SK-N-SH treated with all-trans-retinoic acid at 6 μM for 48 hours (cell line): ENCODE measurements around the gene ZCCHC24.
A peak's percentile ranks its signal among the peaks of the same experiment; 100 is the strongest.

Source experiments
- ATAC-seq: fragments of 200-7000 bp; cut with Tn5 transposase; 3 replicates; pipeline ENCODE4 v1.9.1; 2020; ENCODE audit warnings: mild to moderate bottlenecking, moderate library complexity
- ARNTL ChIP-seq: fragments of 450-650 bp; formaldehyde crosslinking; IDR thresholded peaks from 2 replicates; pipeline ENCODE4 v1.5.0; 2020; ENCODE audit warnings: low read depth, mild to moderate bottlenecking, moderate library complexity, borderline replicate concordance
- CSDC2 ChIP-seq: fragments of 250-450 bp; sonication (Bioruptor Pico); IDR thresholded peaks from 2 replicates; pipeline ENCODE4 v1.5.0; 2020; ENCODE audit warnings: mild to moderate bottlenecking, moderate library complexity
- ESRRG ChIP-seq: fragments of 250-450 bp; sonication (Bioruptor Pico); IDR thresholded peaks from 2 replicates; pipeline ENCODE4 v1.6.1; 2021; ENCODE audit warnings: mild to moderate bottlenecking
- GLIS3 ChIP-seq: fragments of 250-450 bp; sonication (Bioruptor Pico); IDR thresholded peaks from 2 replicates; pipeline ENCODE4 v1.5.0; 2020; ENCODE audit warnings: mild to moderate bottlenecking, moderate library complexity
- ISL1 ChIP-seq: fragments of 250-450 bp; sonication (Bioruptor Pico); IDR thresholded peaks from 2 replicates; pipeline ENCODE4 v2.1.2; 2022; ENCODE audit warnings: mild to moderate bottlenecking, moderate library complexity
- PPARA ChIP-seq: fragments of 250-450 bp; sonication (Bioruptor Pico); IDR thresholded peaks from 2 replicates; pipeline ENCODE4 v1.5.0; 2020; ENCODE audit warnings: mild to moderate bottlenecking, borderline replicate concordance
- RARB ChIP-seq: fragments of 250-450 bp; sonication (Bioruptor Pico); IDR thresholded peaks from 2 replicates; pipeline ENCODE4 v1.8.0; 2021; ENCODE audit warnings: mild to moderate bottlenecking, moderate library complexity
- SNAI2 ChIP-seq: fragments of 250-450 bp; sonication (Bioruptor Pico); IDR thresholded peaks from 2 replicates; pipeline ENCODE4 v1.5.0; 2020; ENCODE audit warnings: mild to moderate bottlenecking, moderate library complexity
- TCF4 ChIP-seq: fragments of 250-450 bp; sonication (Bioruptor Pico); IDR thresholded peaks from 2 replicates; pipeline ENCODE4 v1.8.0; 2021; ENCODE audit warnings: mild to moderate bottlenecking, moderate library complexity, borderline replicate concordance
- TOX ChIP-seq: fragments of 250-450 bp; sonication (Bioruptor Pico); IDR thresholded peaks from 2 replicates; pipeline ENCODE4 v1.8.0; 2021; ENCODE audit warnings: mild to moderate bottlenecking, moderate library complexity, borderline replicate concordance
- ZC3H10 ChIP-seq: fragments of 250-450 bp; sonication (Bioruptor Pico); IDR thresholded peaks from 2 replicates; pipeline ENCODE4 v1.5.1; 2021; ENCODE audit warnings: mild to moderate bottlenecking, moderate library complexity
- ZFP3 ChIP-seq: fragments of 250-450 bp; sonication (Bioruptor Pico); IDR thresholded peaks from 2 replicates; pipeline ENCODE4 v1.5.0; 2020; ENCODE audit warnings: mild to moderate bottlenecking, moderate library complexity
- ZNF565 ChIP-seq: fragments of 450-650 bp; formaldehyde crosslinking; conservative IDR thresholded peaks from 2 replicates; pipeline ENCODE4 v1.5.0; 2020; ENCODE audit warnings: low read depth, mild to moderate bottlenecking, moderate library complexity
- ZNF70 ChIP-seq: fragments of 450-650 bp; formaldehyde crosslinking; IDR thresholded peaks from 2 replicates; pipeline ENCODE4 v1.5.0; 2020; ENCODE audit warnings: mild to moderate bottlenecking, moderate library complexity
- ZNF8 ChIP-seq: fragments of 450-650 bp; formaldehyde crosslinking; IDR thresholded peaks from 2 replicates; pipeline ENCODE4 v1.5.0; 2020; ENCODE audit warnings: mild to moderate bottlenecking, moderate library complexity
- TF ChIP-seq, protein P1 (sequence below): fragments of 250-450 bp; sonication (Bioruptor Pico); IDR thresholded peaks from 2 replicates; pipeline ENCODE4 v1.8.0; 2021; ENCODE audit warnings: low read depth, mild to moderate bottlenecking, moderate library complexity, borderline replicate concordance
- TF ChIP-seq, protein P2 (sequence below): fragments of 250-450 bp; sonication (Bioruptor Pico); IDR thresholded peaks from 2 replicates; pipeline ENCODE4 v1.5.1; 2021; ENCODE audit warnings: mild to moderate bottlenecking, moderate library complexity
- TF ChIP-seq, protein P3 (sequence below): fragments of 250-450 bp; sonication (Bioruptor Pico); IDR thresholded peaks from 2 replicates; pipeline ENCODE4 v1.5.1; 2020; ENCODE audit warnings: low read depth, mild to moderate bottlenecking, moderate library complexity
- TF ChIP-seq, protein P4 (sequence below): fragments of 250-450 bp; sonication (Bioruptor Pico); IDR thresholded peaks from 2 replicates; pipeline ENCODE4 v1.5.0; 2020; ENCODE audit warnings: mild to moderate bottlenecking, moderate library complexity
- TF ChIP-seq, protein P5 (sequence below): fragments of 250-450 bp; sonication (Bioruptor Pico); IDR thresholded peaks from 2 replicates; pipeline ENCODE4 v1.8.0; 2020; ENCODE audit warnings: mild to moderate bottlenecking, moderate library complexity, borderline replicate concordance

ZCCHC24 gene

DNA sequence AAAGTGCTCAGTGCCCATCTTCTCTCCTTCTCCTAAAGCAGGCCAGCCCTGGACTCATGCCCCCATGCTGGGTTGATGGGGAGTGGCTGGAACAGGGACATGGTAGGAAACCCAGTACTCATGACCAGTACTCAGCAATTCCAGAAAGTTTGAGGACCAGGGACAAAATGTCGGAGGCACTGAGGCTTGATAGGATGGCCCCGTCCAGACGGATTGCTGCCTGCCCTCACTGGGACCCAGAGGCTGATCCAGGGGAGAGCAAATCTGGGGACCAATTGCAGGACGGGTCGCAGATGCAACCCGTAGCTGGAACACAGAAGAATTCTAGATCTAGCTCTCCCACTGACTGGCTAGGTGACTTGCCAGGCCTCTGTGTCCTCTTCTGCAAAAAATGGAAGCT lies 5.1 kb downstream of the ZCCHC24 start:
- ATAC-seq: no peak
- TF ChIP-seq RARB (no peak), ISL1 (CRISPR knock-in tag) (no peak), ZNF70 (CRISPR knock-in tag) (no peak)

DNA sequence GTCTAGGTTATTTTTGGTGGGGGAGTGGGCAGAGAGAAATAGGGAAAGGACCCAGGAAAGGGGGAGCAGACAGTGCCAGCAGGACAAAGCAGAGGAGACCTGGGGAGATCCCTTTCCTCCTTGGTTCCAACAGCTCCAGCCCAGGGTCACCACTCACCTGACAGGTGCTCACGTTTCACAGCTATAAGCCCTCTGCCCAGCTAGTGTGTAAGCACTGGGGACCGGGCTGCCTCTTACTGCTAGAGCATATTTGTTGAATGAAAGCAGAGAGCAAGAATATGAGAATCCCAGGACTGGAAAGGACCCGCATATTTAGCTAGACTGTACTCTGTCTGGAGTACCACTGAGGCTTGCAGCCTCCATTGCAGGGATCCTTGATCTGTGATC lies 6.7 kb downstream of the ZCCHC24 start:
- no peak for ATAC-seq
- TF ChIP-seq ZFP3 (CRISPR knock-in tag): no peak
- TF ChIP-seq CSDC2 (CRISPR knock-in tag): no peak
- TF ChIP-seq, protein P1, sequence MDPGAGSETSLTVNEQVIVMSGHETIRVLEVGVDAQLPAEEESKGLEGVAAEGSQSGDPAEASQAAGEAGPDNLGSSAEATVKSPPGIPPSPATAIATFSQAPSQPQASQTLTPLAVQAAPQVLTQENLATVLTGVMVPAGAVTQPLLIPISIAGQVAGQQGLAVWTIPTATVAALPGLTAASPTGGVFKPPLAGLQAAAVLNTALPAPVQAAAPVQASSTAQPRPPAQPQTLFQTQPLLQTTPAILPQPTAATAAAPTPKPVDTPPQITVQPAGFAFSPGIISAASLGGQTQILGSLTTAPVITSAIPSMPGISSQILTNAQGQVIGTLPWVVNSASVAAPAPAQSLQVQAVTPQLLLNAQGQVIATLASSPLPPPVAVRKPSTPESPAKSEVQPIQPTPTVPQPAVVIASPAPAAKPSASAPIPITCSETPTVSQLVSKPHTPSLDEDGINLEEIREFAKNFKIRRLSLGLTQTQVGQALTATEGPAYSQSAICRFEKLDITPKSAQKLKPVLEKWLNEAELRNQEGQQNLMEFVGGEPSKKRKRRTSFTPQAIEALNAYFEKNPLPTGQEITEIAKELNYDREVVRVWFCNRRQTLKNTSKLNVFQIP (CRISPR knock-in tag): no peak
- TF ChIP-seq ZNF8 (CRISPR knock-in tag): no peak
- no peak for TF ChIP-seq SNAI2 (CRISPR knock-in tag)
- no peak for TF ChIP-seq ZNF565 (CRISPR knock-in tag)
- TF ChIP-seq PPARA (CRISPR knock-in tag): no peak
- no peak for TF ChIP-seq ISL1 (CRISPR knock-in tag)
- TF ChIP-seq TOX: no peak
- TF ChIP-seq ARNTL: no peak
- TF ChIP-seq GLIS3 (CRISPR knock-in tag): no peak
- no peak for TF ChIP-seq ESRRG (CRISPR knock-in tag)
- TF ChIP-seq, protein P2, sequence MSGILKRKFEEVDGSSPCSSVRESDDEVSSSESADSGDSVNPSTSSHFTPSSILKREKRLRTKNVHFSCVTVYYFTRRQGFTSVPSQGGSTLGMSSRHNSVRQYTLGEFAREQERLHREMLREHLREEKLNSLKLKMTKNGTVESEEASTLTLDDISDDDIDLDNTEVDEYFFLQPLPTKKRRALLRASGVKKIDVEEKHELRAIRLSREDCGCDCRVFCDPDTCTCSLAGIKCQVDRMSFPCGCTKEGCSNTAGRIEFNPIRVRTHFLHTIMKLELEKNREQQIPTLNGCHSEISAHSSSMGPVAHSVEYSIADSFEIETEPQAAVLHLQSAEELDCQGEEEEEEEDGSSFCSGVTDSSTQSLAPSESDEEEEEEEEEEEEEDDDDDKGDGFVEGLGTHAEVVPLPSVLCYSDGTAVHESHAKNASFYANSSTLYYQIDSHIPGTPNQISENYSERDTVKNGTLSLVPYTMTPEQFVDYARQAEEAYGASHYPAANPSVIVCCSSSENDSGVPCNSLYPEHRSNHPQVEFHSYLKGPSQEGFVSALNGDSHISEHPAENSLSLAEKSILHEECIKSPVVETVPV (CRISPR knock-in tag): no peak
- TF ChIP-seq TCF4 (CRISPR knock-in tag): no peak
- TF ChIP-seq, protein P3, sequence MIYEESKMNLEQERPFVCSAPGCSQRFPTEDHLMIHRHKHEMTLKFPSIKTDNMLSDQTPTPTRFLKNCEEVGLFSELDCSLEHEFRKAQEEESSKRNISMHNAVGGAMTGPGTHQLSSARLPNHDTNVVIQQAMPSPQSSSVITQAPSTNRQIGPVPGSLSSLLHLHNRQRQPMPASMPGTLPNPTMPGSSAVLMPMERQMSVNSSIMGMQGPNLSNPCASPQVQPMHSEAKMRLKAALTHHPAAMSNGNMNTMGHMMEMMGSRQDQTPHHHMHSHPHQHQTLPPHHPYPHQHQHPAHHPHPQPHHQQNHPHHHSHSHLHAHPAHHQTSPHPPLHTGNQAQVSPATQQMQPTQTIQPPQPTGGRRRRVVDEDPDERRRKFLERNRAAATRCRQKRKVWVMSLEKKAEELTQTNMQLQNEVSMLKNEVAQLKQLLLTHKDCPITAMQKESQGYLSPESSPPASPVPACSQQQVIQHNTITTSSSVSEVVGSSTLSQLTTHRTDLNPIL (CRISPR knock-in tag): no peak

DNA sequence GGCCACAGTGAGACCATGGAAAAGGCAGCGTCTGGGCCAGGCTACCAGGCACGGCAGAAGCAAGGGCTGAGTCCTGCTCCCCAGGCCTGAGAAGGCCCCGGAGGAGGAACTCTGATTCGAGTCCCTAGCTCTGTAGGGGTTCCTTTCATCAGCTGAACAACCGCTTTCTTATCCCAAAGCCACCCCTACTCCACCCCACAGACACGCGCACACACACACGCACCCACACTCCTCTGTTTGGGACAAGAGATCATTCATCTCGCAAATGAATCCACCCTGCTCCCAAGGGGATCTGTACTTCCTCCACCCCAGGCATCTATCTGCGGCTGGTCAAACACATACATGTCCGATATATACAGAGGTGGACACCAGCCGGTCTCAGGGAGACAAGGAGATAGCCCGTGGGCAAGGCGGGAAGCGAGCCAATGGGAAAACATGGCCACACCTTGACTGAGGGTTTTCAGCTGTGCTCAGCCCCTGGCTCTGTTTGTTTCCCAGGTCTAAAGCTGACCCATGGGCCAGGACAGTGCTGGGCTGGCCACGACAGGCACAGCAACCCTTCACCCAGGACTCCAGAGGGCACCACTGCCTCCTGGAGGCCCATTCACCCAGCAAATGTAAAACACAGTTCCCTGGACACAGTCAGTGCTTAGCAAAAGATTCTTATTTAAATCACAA lies 7.3 kb downstream of the ZCCHC24 start:
- TF ChIP-seq, protein P4, sequence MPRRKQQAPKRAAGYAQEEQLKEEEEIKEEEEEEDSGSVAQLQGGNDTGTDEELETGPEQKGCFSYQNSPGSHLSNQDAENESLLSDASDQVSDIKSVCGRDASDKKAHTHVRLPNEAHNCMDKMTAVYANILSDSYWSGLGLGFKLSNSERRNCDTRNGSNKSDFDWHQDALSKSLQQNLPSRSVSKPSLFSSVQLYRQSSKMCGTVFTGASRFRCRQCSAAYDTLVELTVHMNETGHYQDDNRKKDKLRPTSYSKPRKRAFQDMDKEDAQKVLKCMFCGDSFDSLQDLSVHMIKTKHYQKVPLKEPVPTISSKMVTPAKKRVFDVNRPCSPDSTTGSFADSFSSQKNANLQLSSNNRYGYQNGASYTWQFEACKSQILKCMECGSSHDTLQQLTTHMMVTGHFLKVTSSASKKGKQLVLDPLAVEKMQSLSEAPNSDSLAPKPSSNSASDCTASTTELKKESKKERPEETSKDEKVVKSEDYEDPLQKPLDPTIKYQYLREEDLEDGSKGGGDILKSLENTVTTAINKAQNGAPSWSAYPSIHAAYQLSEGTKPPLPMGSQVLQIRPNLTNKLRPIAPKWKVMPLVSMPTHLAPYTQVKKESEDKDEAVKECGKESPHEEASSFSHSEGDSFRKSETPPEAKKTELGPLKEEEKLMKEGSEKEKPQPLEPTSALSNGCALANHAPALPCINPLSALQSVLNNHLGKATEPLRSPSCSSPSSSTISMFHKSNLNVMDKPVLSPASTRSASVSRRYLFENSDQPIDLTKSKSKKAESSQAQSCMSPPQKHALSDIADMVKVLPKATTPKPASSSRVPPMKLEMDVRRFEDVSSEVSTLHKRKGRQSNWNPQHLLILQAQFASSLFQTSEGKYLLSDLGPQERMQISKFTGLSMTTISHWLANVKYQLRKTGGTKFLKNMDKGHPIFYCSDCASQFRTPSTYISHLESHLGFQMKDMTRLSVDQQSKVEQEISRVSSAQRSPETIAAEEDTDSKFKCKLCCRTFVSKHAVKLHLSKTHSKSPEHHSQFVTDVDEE (CRISPR knock-in tag): no peak
- TF ChIP-seq, protein P1 (CRISPR knock-in tag): no peak
- TF ChIP-seq TCF4 (CRISPR knock-in tag): no peak
- no peak for TF ChIP-seq SNAI2 (CRISPR knock-in tag)
- TF ChIP-seq RARB: no peak
- no peak for TF ChIP-seq PPARA (CRISPR knock-in tag)
- TF ChIP-seq ARNTL: no peak
- no peak for TF ChIP-seq ZNF70 (CRISPR knock-in tag)
- TF ChIP-seq CSDC2 (CRISPR knock-in tag): no peak
- TF ChIP-seq, protein P5, sequence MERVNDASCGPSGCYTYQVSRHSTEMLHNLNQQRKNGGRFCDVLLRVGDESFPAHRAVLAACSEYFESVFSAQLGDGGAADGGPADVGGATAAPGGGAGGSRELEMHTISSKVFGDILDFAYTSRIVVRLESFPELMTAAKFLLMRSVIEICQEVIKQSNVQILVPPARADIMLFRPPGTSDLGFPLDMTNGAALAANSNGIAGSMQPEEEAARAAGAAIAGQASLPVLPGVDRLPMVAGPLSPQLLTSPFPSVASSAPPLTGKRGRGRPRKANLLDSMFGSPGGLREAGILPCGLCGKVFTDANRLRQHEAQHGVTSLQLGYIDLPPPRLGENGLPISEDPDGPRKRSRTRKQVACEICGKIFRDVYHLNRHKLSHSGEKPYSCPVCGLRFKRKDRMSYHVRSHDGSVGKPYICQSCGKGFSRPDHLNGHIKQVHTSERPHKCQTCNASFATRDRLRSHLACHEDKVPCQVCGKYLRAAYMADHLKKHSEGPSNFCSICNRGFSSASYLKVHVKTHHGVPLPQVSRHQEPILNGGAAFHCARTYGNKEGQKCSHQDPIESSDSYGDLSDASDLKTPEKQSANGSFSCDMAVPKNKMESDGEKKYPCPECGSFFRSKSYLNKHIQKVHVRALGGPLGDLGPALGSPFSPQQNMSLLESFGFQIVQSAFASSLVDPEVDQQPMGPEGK: no peak
- TF ChIP-seq ZC3H10 (CRISPR knock-in tag): no peak
- TF ChIP-seq, all 23 proteins: peak for 0
- ATAC-seq: peak; percentile 15; the same call in 1 of the 3 replicates
